Erythroblast (primary cell): ENCODE results near the gene EPHA4.
"Not testable (repeated sequence)": the region's sequence is repeated elsewhere in the genome, so short reads cannot be mapped to it uniquely, and the experiment has no call there.

Source experiments
- DNase-seq, 2 experiments: peaks; one replicate each; lab custom pipeline; 2025; lab: John Stamatoyannopoulos, UW
- GATA1 ChIP-seq: IDR thresholded peaks from 2 replicates; pipeline ENCODE4 v1.6.1; 2011; ENCODE audit warnings: low read depth, mild to moderate bottlenecking, control low read depth, low read length, moderate library complexity
- POLR2A ChIP-seq: IDR thresholded peaks from 2 replicates; pipeline ENCODE4 v1.6.1; 2011; ENCODE audit warnings: mild to moderate bottlenecking, low read length

Gene EPHA4

GRCh38 chr2:221517696-221518151 lies 54.4 kb downstream of the EPHA4 start:
- peak; percentile 5 to 15 for DNase-seq
- TF ChIP-seq GATA1 (no peak), POLR2A (no peak)

GRCh38 chr2:221517146-221517695 lies 54.9 kb downstream of the EPHA4 start:
- TF ChIP-seq POLR2A, result no peak
- no peak for TF ChIP-seq GATA1
- no peak for DNase-seq

GRCh38 chr2:221515864-221516263 lies 56.2 kb downstream of the EPHA4 start:
- no peak for DNase-seq
- TF ChIP-seq GATA1, result no peak
- TF ChIP-seq POLR2A, result no peak

GRCh38 chr2:221514305-221515040 lies 57.6 kb downstream of the EPHA4 start:
- no peak for TF ChIP-seq GATA1
- no peak for TF ChIP-seq POLR2A
- DNase-seq, result no peak

GRCh38 chr2:221513232-221513631 lies 58.9 kb downstream of the EPHA4 start:
- DNase-seq, result no peak
- no peak for TF ChIP-seq GATA1
- no peak for TF ChIP-seq POLR2A

GRCh38 chr2:221511325-221511724 lies 60.8 kb downstream of the EPHA4 start:
- DNase-seq, result not testable (repeated sequence)

GRCh38 chr2:221506469-221506868 lies 65.6 kb downstream of the EPHA4 start:
- TF ChIP-seq POLR2A (no peak), GATA1 (no peak)
- no peak for DNase-seq

GRCh38 chr2:221505605-221506004 lies 66.5 kb downstream of the EPHA4 start:
- TF ChIP-seq POLR2A (no peak), GATA1 (no peak)
- no peak for DNase-seq

GRCh38 chr2:221504905-221505304 lies 67.2 kb downstream of the EPHA4 start:
- DNase-seq, result no peak
- TF ChIP-seq POLR2A, result no peak
- TF ChIP-seq GATA1, result no peak

GRCh38 chr2:221503965-221504364 lies 68.1 kb downstream of the EPHA4 start:
- DNase-seq, result no peak
- no peak for TF ChIP-seq POLR2A
- no peak for TF ChIP-seq GATA1

- DNase-seq, result no peak
- no peak for TF ChIP-seq GATA1
- TF ChIP-seq POLR2A, result no peak
These were observed 69.7 kb downstream of the EPHA4 start for GRCh38 chr2:221502270-221503010.

GRCh38 chr2:221501883-221502269 lies 70.2 kb downstream of the EPHA4 start:
- no peak for DNase-seq

GRCh38 chr2:221501210-221501882 lies 70.8 kb downstream of the EPHA4 start:
- no peak for DNase-seq
- TF ChIP-seq GATA1 (no peak), POLR2A (no peak)

More at GRCh38 chr2:221501883-221502269, 70.2 kb downstream of the EPHA4 start:
- TF ChIP-seq POLR2A, result no peak
- no peak for TF ChIP-seq GATA1

- TF ChIP-seq GATA1, result no peak
- no peak for TF ChIP-seq POLR2A
- DNase-seq, result no peak
These were observed 71.4 kb downstream of the EPHA4 start for GRCh38 chr2:221500501-221501209.
